HG03378 (cell line): Measurements from ENCODE around the gene CRKL.
"Not testable (repeated sequence)": the region's sequence is repeated elsewhere in the genome, so short reads cannot be mapped to it uniquely, and the experiment has no call there.

ENCODE experiments used
- ATAC-seq: cut with Tn5 transposase; IDR thresholded peaks from one replicate; pipeline ENCODE4 v1.9.1; 2021; ENCODE audit warnings: mild to moderate bottlenecking, moderate library complexity; ENCODE audit not compliant: unreplicated experiment

Gene CRKL, protein sequence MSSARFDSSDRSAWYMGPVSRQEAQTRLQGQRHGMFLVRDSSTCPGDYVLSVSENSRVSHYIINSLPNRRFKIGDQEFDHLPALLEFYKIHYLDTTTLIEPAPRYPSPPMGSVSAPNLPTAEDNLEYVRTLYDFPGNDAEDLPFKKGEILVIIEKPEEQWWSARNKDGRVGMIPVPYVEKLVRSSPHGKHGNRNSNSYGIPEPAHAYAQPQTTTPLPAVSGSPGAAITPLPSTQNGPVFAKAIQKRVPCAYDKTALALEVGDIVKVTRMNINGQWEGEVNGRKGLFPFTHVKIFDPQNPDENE

GRCh38 chr22:20916916-20917810 is at the start of gene CRKL:
Gene CRKL (plus strand): TSS chr22:20917407. CDS start chr22:20917935, 528 bp downstream.
- peak; percentile 65 for ATAC-seq

- ATAC-seq: no peak
Observed at GRCh38 chr22:20868025-20868962, 48.9 kb upstream of the CRKL start.

DNA sequence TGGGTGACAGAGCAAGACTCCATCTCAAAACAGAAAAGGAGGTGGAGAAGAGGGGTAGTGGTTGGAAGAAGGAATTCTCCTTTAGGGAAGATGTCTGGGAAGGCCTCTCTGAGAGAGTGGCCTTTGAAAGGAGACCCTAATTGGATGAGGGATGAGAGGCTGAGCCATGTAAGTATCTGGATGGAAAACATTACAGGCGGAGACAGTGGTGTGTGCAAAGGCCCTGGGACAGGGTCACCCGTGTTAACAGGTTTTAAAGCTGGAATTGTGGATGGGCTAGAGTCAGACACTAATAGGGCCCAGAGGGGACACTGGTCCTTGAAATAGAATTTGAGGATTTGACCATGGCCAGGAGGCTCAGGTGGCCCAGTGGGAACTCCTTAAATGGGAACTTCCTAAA is 48.0 kb upstream of the CRKL start:
- no peak for ATAC-seq

DNA sequence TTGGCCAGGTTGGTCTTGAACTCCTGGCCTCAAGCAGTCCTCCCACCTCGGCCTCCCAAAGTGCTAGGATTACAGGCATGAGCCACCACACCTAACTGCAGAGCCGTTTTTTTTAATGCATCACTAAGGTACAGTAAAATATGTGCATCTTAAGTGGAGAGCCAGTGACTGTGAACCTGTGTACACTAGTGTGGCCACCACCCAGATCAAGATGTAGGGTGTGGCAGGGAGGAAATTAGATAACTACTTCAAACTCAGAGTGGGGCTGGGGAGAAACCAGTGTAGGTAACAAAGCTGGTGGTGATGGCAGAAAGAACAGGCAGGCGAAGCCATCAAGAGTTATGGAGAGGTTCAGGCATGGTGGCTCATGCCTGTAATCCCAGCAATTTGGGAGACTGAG is 44.0 kb upstream of the CRKL start:
- ATAC-seq: no peak

DNA sequence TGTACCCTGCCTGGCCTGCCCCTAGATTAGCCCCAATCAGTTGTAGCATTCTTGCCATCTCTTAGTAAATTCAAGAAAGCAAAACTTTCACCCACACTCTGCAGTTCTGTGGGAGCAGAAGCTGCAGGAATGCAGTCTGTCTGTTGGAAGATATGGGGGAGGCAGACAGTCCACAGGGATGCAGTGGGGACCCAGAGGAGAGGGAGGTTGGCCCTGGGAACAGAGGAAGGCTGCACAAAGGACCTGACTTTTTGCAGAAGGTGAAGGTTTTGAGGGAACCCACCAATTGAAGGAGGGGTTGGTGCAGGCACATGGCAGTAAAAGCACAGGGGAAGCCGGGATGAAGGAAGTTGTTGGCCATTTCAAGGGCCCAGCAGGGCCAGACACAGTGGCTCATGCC is 41.9 kb upstream of the CRKL start:
- no peak for ATAC-seq

GRCh38 chr22:20877715-20878114 is 39.5 kb upstream of the CRKL start:
- ATAC-seq: no peak

DNA sequence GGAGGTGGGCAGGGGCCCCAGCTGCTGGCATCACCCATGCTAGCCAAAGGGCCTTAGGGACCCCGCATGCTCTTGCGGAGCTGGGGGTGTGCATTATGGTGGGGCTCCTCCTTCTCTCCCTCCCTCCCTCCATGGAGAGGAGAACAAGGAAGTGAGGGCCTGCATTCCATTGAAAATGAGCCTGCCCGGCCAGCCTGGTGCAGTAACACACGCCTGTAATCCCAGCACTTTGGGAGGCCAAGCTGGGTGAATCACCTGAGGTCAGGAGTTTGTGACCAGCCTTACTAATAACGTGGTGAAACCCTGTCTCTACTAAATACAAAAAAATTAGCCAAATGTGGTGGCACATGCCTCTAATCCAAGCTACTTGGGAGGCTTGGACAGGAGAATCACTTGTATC is 36.0 kb upstream of the CRKL start:
- ATAC-seq: no peak

- no peak for ATAC-seq
Observed at GRCh38 chr22:20881869-20882815, 35.1 kb upstream of the CRKL start.

DNA sequence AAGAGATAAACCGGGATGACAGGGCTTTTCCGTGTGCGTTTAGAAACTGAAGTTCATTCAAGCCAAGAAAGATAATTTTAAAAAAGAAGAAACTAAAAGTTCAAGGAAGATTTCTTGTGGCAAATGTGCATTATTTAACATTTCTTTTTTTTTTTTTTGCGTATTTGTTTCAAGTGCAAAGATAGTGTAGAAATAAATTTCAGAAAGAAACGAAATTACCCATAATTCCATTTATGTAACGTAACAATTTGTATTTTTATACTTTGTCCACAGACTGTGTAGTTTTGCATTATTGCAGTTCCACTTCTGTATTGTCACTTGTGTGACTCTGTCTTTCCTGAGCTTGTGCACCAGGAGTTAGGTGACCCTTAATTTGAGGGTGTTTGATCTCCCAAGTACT is 34.4 kb upstream of the CRKL start:
- no peak for ATAC-seq

- ATAC-seq: no peak
Observed at GRCh38 chr22:20884454-20884853, 32.8 kb upstream of the CRKL start.

GRCh38 chr22:20885017-20885556 is 32.1 kb upstream of the CRKL start:
- no peak for ATAC-seq

GRCh38 chr22:20885557-20886323 is 31.5 kb upstream of the CRKL start:
- ATAC-seq: no peak

- no peak for ATAC-seq
Observed at GRCh38 chr22:20887375-20887774, 29.8 kb upstream of the CRKL start.

DNA sequence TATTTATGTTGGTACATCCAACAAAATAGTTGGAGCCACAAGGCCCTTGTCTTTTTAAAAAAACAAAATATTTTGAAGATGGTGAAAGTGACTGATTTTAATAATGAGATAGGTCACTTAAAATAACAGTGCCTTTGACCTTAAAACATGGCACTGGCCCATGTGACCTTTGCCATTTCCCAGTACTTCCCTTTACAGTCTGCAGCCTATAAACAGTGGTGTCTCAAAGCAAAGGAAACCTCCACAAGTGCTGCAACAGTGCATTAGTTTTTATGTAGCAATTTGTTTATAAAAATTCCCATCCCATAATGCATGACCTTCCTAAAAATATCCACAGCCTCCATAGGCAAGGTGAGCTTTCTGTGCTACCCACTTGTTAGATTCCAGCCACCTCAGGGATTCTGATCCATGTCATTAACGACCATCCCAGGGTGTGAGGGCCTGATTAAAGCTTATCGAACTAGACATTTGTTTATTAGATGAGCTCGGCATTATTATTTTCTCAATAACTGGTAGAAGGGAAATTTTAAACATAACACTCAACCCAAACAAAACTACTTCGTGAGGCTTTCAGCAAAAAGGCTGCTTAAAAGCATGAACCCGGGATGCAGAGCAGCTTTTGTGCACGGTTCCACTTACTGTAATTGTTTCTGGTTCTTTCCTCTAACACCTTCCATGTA is 28.0 kb upstream of the CRKL start:
- ATAC-seq: no peak

DNA sequence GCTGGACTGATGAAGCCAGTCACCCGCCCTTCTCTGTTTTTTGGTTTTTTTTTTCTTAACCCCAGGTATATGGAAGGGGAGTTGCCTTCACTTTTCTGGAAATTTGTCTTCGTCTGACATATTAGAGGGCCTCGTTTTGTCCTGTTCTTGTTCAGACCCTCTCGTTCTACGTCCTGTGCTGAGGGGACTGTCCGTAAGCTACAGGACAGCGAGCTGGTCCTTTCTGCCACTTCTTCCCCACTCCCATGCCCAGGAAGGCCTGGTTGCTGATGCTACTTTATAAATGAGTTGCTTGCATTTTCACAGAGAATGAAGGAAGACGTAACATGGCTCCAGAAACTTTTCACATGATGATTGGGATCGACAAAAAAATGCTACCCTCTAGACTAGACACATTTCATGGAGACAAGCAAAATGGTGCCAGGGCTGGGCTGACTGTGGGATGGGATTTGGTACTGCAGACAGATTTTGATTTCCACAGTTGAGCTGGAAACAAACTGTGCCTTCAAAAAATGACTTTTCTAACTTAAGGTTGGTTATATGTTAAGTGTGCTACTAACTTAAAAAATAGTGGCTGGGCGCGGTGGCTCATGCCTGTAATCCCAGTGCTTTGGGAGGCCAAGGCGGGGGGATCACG is 27.2 kb upstream of the CRKL start:
- ATAC-seq: no peak

DNA sequence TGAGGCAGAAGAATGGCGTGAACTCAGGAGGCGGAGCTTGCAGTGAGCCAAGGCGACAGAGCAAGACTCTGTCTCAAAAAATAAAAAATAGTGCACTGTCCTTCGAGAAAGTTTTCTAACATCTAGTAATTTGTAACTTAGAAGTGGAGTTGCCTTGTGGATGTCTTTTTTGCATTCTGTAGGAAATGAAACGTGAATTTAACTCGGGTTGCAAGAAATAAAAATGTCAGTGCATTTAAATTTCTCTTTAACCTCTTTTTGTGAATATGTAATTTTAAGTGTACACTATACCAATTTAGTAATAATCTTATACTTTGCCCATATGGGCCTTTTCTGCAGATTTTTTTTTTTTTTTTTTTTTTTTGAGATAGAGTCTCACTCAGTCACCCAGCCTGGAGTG is 26.2 kb upstream of the CRKL start:
- ATAC-seq: no peak

DNA sequence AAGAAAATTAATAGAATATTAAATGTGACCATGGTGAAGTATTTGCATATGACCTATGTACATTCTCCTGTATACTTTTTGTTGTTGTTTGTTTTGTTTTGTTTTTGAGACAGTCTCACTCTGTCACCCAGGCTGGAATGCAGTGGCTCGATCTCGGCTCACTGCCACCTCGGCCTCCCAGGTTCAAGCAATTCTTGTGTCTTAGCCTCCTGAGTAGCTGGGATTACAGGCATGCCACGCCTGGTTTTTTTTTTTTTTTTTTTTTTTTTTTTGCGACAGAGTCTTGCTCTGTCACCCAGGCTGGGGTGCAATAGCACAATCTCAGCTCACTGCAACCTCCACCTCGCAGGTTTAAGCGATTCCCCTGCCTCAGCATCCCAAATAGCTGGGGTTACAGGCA is 19.5 kb upstream of the CRKL start:
- ATAC-seq: not testable (repeated sequence)
